Measurements from ENCODE around the gene FPR3.
"Not testable (repeated sequence)": the region's sequence is repeated elsewhere in the genome, so short reads cannot be mapped to it uniquely, and the experiment has no call there.

FPR3 gene

GRCh38 chr19:51771376-51772130 is 23.4 kb upstream of the FPR3 start:
- no peak overlapping the region for H3K4me3 ChIP-seq (replicated peaks; ENCODE audit: low read depth, low read length)
- TF ChIP-seq CTCF (IDR thresholded peaks at IDR 0.05; ENCODE audit: low read length, missing control alignments): no peak
- DNase-seq (ENCODE audit: low read depth): peak; percentile 34

- no peak overlapping the region for H3K4me3 ChIP-seq (replicated peaks; ENCODE audit: low read depth, low read length)
- no peak for TF ChIP-seq CTCF (IDR thresholded peaks at IDR 0.05; ENCODE audit: low read length, missing control alignments)
Measured at GRCh38 chr19:51772977-51773376, 22.0 kb upstream of the FPR3 start.

GRCh38 chr19:51776561-51776960 is 18.4 kb upstream of the FPR3 start:
- H3K4me3 ChIP-seq (replicated peaks; ENCODE audit: low read depth, low read length); DNase-seq (ENCODE audit: low read depth): not testable (repeated sequence)

More at GRCh38 chr19:51772977-51773376, 22.0 kb upstream of the FPR3 start:
- no peak for DNase-seq (ENCODE audit: low read depth)

- peak; percentile 96 for DNase-seq (ENCODE audit: low read depth)
- peak; percentile 70 for TF ChIP-seq CTCF (IDR thresholded peaks at IDR 0.05; ENCODE audit: low read length, missing control alignments)
- H3K4me3 ChIP-seq (replicated peaks; ENCODE audit: low read depth, low read length): no peak overlapping the region
Measured at GRCh38 chr19:51777570-51778462, 17.1 kb upstream of the FPR3 start.

- no peak for DNase-seq (ENCODE audit: low read depth)
- H3K4me3 ChIP-seq (replicated peaks; ENCODE audit: low read depth, low read length): no peak overlapping the region
- TF ChIP-seq CTCF (IDR thresholded peaks at IDR 0.05; ENCODE audit: low read length, missing control alignments): no peak
Measured at GRCh38 chr19:51779181-51779580, 15.8 kb upstream of the FPR3 start.

GRCh38 chr19:51779703-51780102 is 15.3 kb upstream of the FPR3 start:
- TF ChIP-seq CTCF (IDR thresholded peaks at IDR 0.05; ENCODE audit: low read length, missing control alignments): no peak
- DNase-seq (ENCODE audit: low read depth): no peak
- H3K4me3 ChIP-seq (replicated peaks; ENCODE audit: low read depth, low read length): no peak overlapping the region

GRCh38 chr19:51780270-51780669 is 14.7 kb upstream of the FPR3 start:
- TF ChIP-seq CTCF (IDR thresholded peaks at IDR 0.05; ENCODE audit: low read length, missing control alignments): no peak
- no peak overlapping the region for H3K4me3 ChIP-seq (replicated peaks; ENCODE audit: low read depth, low read length)
- DNase-seq (ENCODE audit: low read depth): no peak
